CD8-positive, alpha-beta memory T cell (primary cell): ENCODE data around the gene AHRR. TPM values are rescaled to one million over a fixed set of nuclear protein-coding genes. Genes with fewer than 3 reads are reported as not detected.
A peak's percentile ranks its signal among the peaks of the same experiment; 100 is the strongest.

Experiments used
- CTCF ChIA-PET: fragments of 350-600 bp; sonication (Branson Sonifier 250); formaldehyde crosslinking; loops from one replicate; lab custom pipeline; 2021; ENCODE audit warnings: antibody characterized with exemption; lab: Charles Lee
- POLR2A ChIA-PET: fragments of 350-600 bp; sonication (Branson Sonifier 250); formaldehyde crosslinking; loops from one replicate; lab custom pipeline; 2021; ENCODE audit warnings: antibody characterized with exemption; lab: Charles Lee
- DNase-seq, 5 donors: peaks; one replicate each; pipeline versions ENCODE4 v3.0.0 to v3.0.0-alpha.2; 2020 to 2022; ENCODE audit warnings: mixed read lengths in 1 of 5
- H3K27ac ChIP-seq: one replicate; pipeline ENCODE4 v1.7.0; 2013; ENCODE audit warnings: low read depth, mild to moderate bottlenecking, low read length, moderate library complexity
- H3K27me3 ChIP-seq: 2 replicates; pipeline ENCODE4 v1.7.0; 2013; ENCODE audit warnings: low read length, mild to moderate bottlenecking; ENCODE audit not compliant: insufficient read depth, poor library complexity, severe bottlenecking
- H3K36me3 ChIP-seq: 2 replicates; pipeline ENCODE4 v1.7.0; 2013; ENCODE audit warnings: mild to moderate bottlenecking, low read length, moderate library complexity; ENCODE audit not compliant: insufficient read depth
- H3K4me1 ChIP-seq: 2 replicates; pipeline ENCODE4 v1.7.0; 2013; ENCODE audit warnings: mild to moderate bottlenecking, low read length, moderate library complexity; ENCODE audit not compliant: insufficient read depth
- H3K4me3 ChIP-seq: 2 replicates; pipeline ENCODE4 v1.7.0; 2013; ENCODE audit warnings: mild to moderate bottlenecking, low read length
- H3K9me3 ChIP-seq: 2 replicates; pipeline ENCODE4 v1.7.0; 2013; ENCODE audit warnings: mild to moderate bottlenecking, low read length
- H3K27ac Mint-ChIP-seq, 8 donors: one replicate each; pipeline ENCODE4 v1.8.0; 2020 to 2021; ENCODE audit warnings: mixed read lengths in 8 of 8, mild to moderate bottlenecking in 6 of 8, inconsistent platforms in 3 of 8, moderate library complexity in 3 of 8
- H3K27me3 Mint-ChIP-seq, 2 donors: one replicate each; pipeline ENCODE4 v1.8.0; 2020 to 2021; ENCODE audit warnings: mixed read lengths in 2 of 2, mild to moderate bottlenecking in 1 of 2, moderate library complexity in 1 of 2
- H3K36me3 Mint-ChIP-seq, 3 donors: one replicate each; pipeline ENCODE4 v1.8.0; 2020 to 2021; ENCODE audit warnings: mixed read lengths in 3 of 3, inconsistent platforms in 1 of 3, mild to moderate bottlenecking in 1 of 3
- H3K4me1 Mint-ChIP-seq, 3 donors: one replicate each; pipeline ENCODE4 v1.8.0; 2020 to 2021; ENCODE audit warnings: mixed read lengths in 3 of 3, inconsistent platforms in 1 of 3, mild to moderate bottlenecking in 1 of 3
- H3K4me3 Mint-ChIP-seq, 7 donors: one replicate each; pipeline ENCODE4 v1.8.0; 2020 to 2021; ENCODE audit warnings: mixed read lengths in 7 of 7, mild to moderate bottlenecking in 6 of 7, moderate library complexity in 4 of 7, inconsistent platforms in 2 of 7
- H3K9me3 Mint-ChIP-seq, 5 donors: one replicate each; pipeline ENCODE4 v1.8.0; 2020 to 2022; ENCODE audit warnings: mixed read lengths in 5 of 5, mild to moderate bottlenecking in 3 of 5, moderate library complexity in 2 of 5, inconsistent platforms in 1 of 5
- polyA plus RNA-seq: library from polyadenylated mRNA; unstranded; fragments of 300-500 nt; fragmentation: Illumina TruSeq; gene quantifications from one replicate; pipeline ENCODE4 v1.2.3, GENCODE V29; 2021
- total RNA-seq, 2 experiments: library from RNA; stranded (reverse); gene quantifications; one replicate each; pipeline ENCODE4 v1.2.3, GENCODE V29; 2021

Gene AHRR
- total and polyA plus RNA-seq, 3 experiments from 2014 or later = 31.7 to 38.2 TPM; not detected in 1

DNA sequence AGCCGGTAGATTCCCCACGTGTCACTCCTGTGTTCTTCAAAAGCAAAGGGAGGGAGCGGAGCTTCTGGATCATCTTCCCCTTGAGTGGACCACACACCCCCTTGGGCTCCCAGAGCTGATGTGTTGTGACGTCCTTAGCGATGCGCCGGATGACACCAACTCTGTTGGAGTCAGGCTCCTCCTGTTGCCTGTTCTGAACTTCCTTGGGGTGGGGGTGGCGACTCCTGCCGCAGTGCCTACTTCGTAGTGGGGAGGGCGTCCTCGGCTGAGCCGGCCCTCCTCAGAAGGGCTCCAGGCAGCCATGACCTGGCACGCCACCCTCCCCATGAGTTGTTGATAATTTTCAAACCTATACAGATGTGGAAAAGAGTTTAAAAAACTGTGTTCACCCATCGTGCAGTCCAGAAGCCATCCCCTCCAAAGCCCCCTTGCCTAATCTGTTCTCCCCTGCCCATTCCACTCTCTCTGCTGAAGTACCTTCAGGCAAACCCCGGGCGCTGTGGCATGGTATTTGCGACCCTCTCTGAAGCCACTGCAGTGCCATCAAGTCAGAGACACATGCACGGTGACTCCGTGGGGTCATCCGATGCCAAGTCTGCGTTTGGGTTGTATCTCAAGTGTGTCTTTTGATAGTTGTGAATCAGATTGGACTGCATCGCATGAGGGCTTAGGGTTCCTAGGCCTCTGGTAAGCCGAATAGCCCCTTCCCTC, 138.2 kb downstream of the AHRR start:
- peak overlapping the region in 4 of 8 donors; percentile 39 to 85 (median 46) for H3K27ac Mint-ChIP-seq
- peaks cover 11 to 44% (median 16%) of the 10 kb centered on the region in 3 donors for H3K4me1 Mint-ChIP-seq
- peak in 1 of 5 donors; percentile 33 for DNase-seq
- H3K9me3 Mint-ChIP-seq = no peaks in the 10 kb centered on the region
- no peak overlapping the region for H3K4me3 Mint-ChIP-seq
- Histone ChIP-seq H3K27ac (no peak overlapping the region), H3K36me3 (peaks cover 46% of the 10 kb centered on the region), H3K27me3 (no peaks in the 10 kb centered on the region), H3K4me3 (no peak overlapping the region), H3K9me3 (no peaks in the 10 kb centered on the region), H3K4me1 (peaks cover 13% of the 10 kb centered on the region)
- no peaks in the 10 kb centered on the region for H3K27me3 Mint-ChIP-seq
- POLR2A ChIA-PET = no interaction called here
- peaks cover 0 to 80% (median 31%) of the 10 kb centered on the region in 3 donors for H3K36me3 Mint-ChIP-seq
- CTCF ChIA-PET = no interaction called here

DNA sequence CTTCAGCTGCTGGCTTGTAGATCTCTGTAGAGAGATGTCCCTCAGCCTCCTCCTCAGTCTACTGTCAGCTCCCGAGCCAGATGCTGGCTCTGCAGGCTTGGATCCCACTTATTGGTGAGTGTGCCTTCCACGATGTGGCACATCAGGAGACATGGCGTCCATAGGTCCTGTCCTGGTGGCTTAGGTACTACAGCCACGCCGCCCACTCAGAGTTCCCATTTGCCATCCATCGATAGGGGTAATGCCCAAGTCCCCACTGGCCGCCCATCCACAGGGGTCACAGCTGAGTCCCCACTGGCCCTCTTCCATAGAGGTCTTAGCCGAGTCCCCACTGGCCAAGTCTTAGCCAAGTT, 138.7 kb downstream of the AHRR start:
- no peaks in the 10 kb centered on the region for H3K27me3 Mint-ChIP-seq
- peaks cover 11 to 39% (median 16%) of the 10 kb centered on the region in 3 donors for H3K4me1 Mint-ChIP-seq
- peak in 1 of 5 donors; percentile 30 for DNase-seq
- POLR2A ChIA-PET = no interaction called here
- Histone ChIP-seq H3K27me3 (no peaks in the 10 kb centered on the region), H3K36me3 (peaks cover 46% of the 10 kb centered on the region), H3K9me3 (no peaks in the 10 kb centered on the region), H3K4me3 (no peak overlapping the region), H3K4me1 (peaks cover 17% of the 10 kb centered on the region), H3K27ac (no peak overlapping the region)
- CTCF ChIA-PET = no interaction called here
- H3K9me3 Mint-ChIP-seq = no peaks in the 10 kb centered on the region
- H3K27ac Mint-ChIP-seq = peak overlapping the region in 4 of 8 donors; percentile 5 to 85 (median 54)
- peak overlapping the region in 2 of 7 donors; percentile 7 to 9 for H3K4me3 Mint-ChIP-seq
- H3K36me3 Mint-ChIP-seq = peaks cover 0 to 76% (median 31%) of the 10 kb centered on the region in 3 donors

DNA sequence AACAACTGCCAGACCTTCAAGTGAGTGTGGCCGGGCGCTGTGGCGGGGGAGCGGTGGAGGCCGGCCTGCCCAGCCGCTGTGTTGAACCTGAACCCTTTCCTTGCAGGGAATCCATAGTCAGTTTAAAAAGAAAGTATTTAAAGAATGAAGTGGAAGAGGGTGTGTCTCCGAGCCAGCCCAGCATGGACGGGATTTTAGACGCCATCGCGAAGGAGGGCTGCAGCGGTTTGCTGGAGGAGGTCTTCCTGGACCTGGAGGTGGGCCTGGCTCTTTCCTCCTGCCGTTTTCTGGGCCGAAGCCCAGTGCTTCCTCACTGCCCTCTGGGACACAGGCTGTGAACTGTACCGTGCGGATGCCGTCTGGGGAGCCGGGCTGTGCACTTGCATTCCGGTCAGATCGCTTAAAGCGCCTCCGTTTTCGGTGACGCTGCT, 140.6 kb downstream of the AHRR start:
- POLR2A ChIA-PET = no interaction called here
- Mint-ChIP-seq H3K9me3 (no peaks in the 10 kb centered on the region), H3K4me3 (no peak overlapping the region), H3K4me1 (peaks cover 8 to 32% (median 16%) of the 10 kb centered on the region in 3 donors), H3K36me3 (peaks cover 0 to 69% (median 26%) of the 10 kb centered on the region in 3 donors), H3K27ac (peak overlapping the region in 6 of 8 donors; percentile 63 to 93 (median 78)), H3K27me3 (no peaks in the 10 kb centered on the region)
- H3K9me3 ChIP-seq = no peaks in the 10 kb centered on the region
- CTCF ChIA-PET = no interaction called here
- DNase-seq = peak in 1 of 5 donors; percentile 26
- H3K36me3 ChIP-seq = peaks cover 38% of the 10 kb centered on the region
- H3K27me3 ChIP-seq = no peaks in the 10 kb centered on the region
- H3K4me1 ChIP-seq = peaks cover 17% of the 10 kb centered on the region
- H3K27ac ChIP-seq = no peak overlapping the region
- H3K4me3 ChIP-seq = no peak overlapping the region

DNA sequence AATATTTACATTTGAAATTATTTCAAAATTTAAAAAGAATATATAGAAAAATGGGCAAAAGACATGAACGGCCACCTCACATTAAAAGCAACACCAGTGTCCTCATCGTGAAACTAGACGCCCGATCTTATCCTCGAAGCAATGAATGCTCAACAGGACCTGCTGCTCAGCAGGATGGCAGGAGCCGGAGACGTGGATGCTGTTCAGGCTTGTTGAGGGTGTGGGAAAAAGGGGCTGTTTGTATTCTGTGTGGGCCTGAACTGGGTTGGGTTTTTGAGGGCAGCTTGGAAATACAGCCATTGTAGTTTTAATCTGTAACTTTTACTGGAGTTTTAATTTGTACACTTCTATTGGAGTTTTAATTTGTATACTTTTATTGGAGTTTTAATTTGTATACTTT, 141.8 kb downstream of the AHRR start:
- no peaks in the 10 kb centered on the region for H3K27me3 Mint-ChIP-seq
- H3K4me3 Mint-ChIP-seq = no peak overlapping the region
- H3K36me3 Mint-ChIP-seq = peaks cover 0 to 58% (median 19%) of the 10 kb centered on the region in 3 donors
- H3K27me3 ChIP-seq = no peaks in the 10 kb centered on the region
- no peaks in the 10 kb centered on the region for H3K9me3 Mint-ChIP-seq
- peak in 1 of 5 donors; percentile 36 for DNase-seq
- H3K36me3 ChIP-seq = peaks cover 26% of the 10 kb centered on the region
- CTCF ChIA-PET = interaction anchor here (2.9 kb wide), 1 partner anchor 16 kb away, joined by 15 read pairs; no protein-coding TSS in a partner anchor
- H3K27ac ChIP-seq = no peak overlapping the region
- POLR2A ChIA-PET = no interaction called here
- peaks cover 17% of the 10 kb centered on the region for H3K4me1 ChIP-seq
- peak overlapping the region in 7 of 8 donors; percentile 58 to 93 (median 89) for H3K27ac Mint-ChIP-seq
- H3K4me3 ChIP-seq = no peak overlapping the region
- peaks cover 8 to 29% (median 12%) of the 10 kb centered on the region in 3 donors for H3K4me1 Mint-ChIP-seq
- no peaks in the 10 kb centered on the region for H3K9me3 ChIP-seq

DNA sequence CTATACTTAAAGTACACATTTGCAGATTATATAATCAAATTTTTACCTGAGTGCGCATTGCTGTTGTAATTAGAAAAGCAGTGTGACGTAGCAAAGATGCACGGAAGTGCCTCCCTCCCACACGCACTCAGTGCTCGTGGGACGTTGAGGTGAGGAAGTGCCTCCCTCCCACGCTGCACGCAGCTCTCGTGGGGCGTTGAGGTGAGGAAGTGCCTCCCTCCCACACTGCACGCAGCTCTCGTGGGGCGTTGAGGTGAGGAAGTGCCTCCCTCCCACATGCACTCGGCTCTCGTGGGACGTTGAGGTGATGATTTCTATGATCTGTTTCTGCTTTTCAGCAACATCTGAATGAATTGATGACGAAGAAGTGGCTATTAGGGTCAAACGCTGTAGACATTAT, 142.4 kb downstream of the AHRR start:
- no peaks in the 10 kb centered on the region for H3K27me3 Mint-ChIP-seq
- Histone ChIP-seq H3K27ac (no peak overlapping the region), H3K36me3 (peaks cover 20% of the 10 kb centered on the region), H3K4me3 (peak overlapping the region; percentile 19), H3K9me3 (no peaks in the 10 kb centered on the region), H3K4me1 (peaks cover 17% of the 10 kb centered on the region), H3K27me3 (no peaks in the 10 kb centered on the region)
- peaks cover 0 to 52% (median 18%) of the 10 kb centered on the region in 3 donors for H3K36me3 Mint-ChIP-seq
- ChIA-PET POLR2A (no interaction called here), CTCF (interaction anchor here (2.9 kb wide), 1 partner anchor 17 kb away, joined by 15 read pairs; no protein-coding TSS in a partner anchor)
- peak overlapping the region; percentile 75 to 93 (median 88) for H3K27ac Mint-ChIP-seq
- H3K9me3 Mint-ChIP-seq = no peaks in the 10 kb centered on the region
- peak overlapping the region; percentile 12 to 84 (median 55) for H3K4me3 Mint-ChIP-seq
- peak; percentile 51 to 87 (median 78) for DNase-seq
- peaks cover 8 to 23% (median 10%) of the 10 kb centered on the region in 3 donors for H3K4me1 Mint-ChIP-seq

DNA sequence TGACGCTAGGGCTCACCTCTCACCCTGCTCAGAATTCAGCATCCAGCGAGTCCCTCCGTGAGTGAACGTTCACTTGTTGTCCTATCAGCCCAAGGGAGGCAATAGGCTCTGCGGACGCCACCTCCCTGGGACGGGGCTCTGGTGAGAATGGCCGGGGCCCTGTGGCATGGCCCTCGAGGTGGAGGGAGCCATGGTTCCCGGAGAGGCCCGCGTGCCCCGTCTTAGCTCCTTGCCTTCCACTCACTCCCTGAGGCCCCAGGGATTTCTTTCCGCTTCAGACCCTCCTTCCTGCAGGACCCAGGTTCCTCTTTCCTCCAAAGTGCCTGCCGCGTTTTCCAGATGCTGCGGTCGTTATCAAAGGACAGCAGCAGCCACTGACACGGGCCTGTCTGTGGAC, 142.9 kb downstream of the AHRR start:
- Histone ChIP-seq H3K27ac (no peak overlapping the region), H3K27me3 (no peaks in the 10 kb centered on the region), H3K9me3 (no peaks in the 10 kb centered on the region), H3K4me1 (peaks cover 17% of the 10 kb centered on the region), H3K36me3 (peaks cover 17% of the 10 kb centered on the region), H3K4me3 (peak overlapping the region; percentile 19)
- Mint-ChIP-seq H3K27ac (peak overlapping the region; percentile 75 to 93 (median 88)), H3K27me3 (no peaks in the 10 kb centered on the region), H3K36me3 (peaks cover 0 to 48% (median 15%) of the 10 kb centered on the region in 3 donors), H3K4me1 (peaks cover 8 to 18% (median 10%) of the 10 kb centered on the region in 3 donors), H3K9me3 (no peaks in the 10 kb centered on the region), H3K4me3 (peak overlapping the region in 5 of 7 donors; percentile 12 to 84 (median 55))
- ChIA-PET CTCF (interaction anchor here (2.9 kb wide), 1 partner anchor 17 kb away, joined by 15 read pairs; no protein-coding TSS in a partner anchor), POLR2A (no interaction called here)
- peak in 1 of 5 donors; percentile 40 for DNase-seq

DNA sequence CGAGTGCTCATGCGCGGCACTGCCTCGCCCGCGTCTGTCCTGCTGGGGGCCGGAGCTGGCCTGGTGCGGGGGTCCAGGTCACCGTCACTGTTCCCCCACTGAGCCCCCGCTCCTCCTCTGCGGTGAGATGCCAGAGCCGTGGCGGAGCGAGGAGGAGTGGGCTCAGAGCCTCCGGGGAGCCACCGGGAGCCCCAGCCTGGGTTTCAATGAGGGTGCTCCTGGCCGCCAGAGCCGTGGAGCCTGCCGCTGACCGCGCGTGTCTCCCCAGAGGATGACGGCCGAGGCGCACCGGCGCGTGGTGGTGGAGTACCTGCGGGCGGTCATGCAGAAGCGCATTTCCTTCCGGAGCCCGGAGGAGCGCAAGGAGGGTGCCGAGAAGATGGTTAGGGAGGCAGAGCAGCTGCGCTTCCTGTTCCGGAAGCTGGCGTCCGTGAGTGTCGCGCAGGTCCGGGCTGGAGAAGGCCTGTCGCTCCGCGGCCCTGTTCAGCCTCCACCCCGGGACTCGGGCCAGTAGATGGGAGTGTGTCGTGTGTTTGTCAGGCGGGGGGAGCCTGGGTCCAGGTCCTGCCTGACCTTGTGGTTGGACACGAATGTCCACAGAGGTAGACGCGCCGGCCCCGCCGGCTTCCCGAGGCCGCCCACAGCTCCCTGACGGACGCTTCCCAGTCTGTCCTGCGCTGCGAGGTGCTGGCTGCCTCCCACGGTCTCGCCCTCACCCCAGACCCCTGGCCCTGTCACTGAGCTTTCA, 143.5 kb downstream of the AHRR start:
- Mint-ChIP-seq H3K27ac (peak overlapping the region in 3 of 8 donors; percentile 17 to 90 (median 76)), H3K4me3 (peak overlapping the region in 1 of 7 donors; percentile 41), H3K9me3 (no peaks in the 10 kb centered on the region), H3K36me3 (peaks cover 0 to 48% (median 11%) of the 10 kb centered on the region in 3 donors), H3K4me1 (peaks cover 8 to 19% (median 10%) of the 10 kb centered on the region in 3 donors), H3K27me3 (no peaks in the 10 kb centered on the region)
- Histone ChIP-seq H3K4me1 (peaks cover 17% of the 10 kb centered on the region), H3K4me3 (no peak overlapping the region), H3K27me3 (no peaks in the 10 kb centered on the region), H3K9me3 (no peaks in the 10 kb centered on the region), H3K27ac (no peak overlapping the region), H3K36me3 (peaks cover 12% of the 10 kb centered on the region)
- peak in 1 of 5 donors; percentile 49 for DNase-seq
- ChIA-PET POLR2A (no interaction called here), CTCF (interaction anchor here (2.9 kb wide), 1 partner anchor 18 kb away, joined by 15 read pairs; no protein-coding TSS in a partner anchor)
